GM18858 (cell line): ENCODE data around the gene OTOS.

Experiments
- ATAC-seq: cut with Tn5 transposase; IDR thresholded peaks from one replicate; pipeline ENCODE4 v1.9.1; 2021; ENCODE audit not compliant: unreplicated experiment

The OTOS gene

GRCh38 chr2:240168041-240168440, 27.6 kb upstream of the OTOS start:
- ATAC-seq = no peak

- no peak for ATAC-seq
Measured at GRCh38 chr2:240167588-240167880, 27.1 kb upstream of the OTOS start.

GRCh38 chr2:240166761-240167587, 26.5 kb upstream of the OTOS start:
- ATAC-seq = no peak

GRCh38 chr2:240166191-240166590, 25.7 kb upstream of the OTOS start:
- ATAC-seq = no peak

- ATAC-seq = no peak
Measured at GRCh38 chr2:240165661-240166060, 25.2 kb upstream of the OTOS start.

- ATAC-seq = no peak
Measured at GRCh38 chr2:240165034-240165433, 24.6 kb upstream of the OTOS start.

GRCh38 chr2:240164586-240164985, 24.1 kb upstream of the OTOS start:
- no peak for ATAC-seq

- ATAC-seq = no peak
Measured at GRCh38 chr2:240163844-240164574, 23.6 kb upstream of the OTOS start.

- no peak for ATAC-seq
Measured at GRCh38 chr2:240162939-240163714, 22.7 kb upstream of the OTOS start.

GRCh38 chr2:240162531-240162930, 22.1 kb upstream of the OTOS start:
- ATAC-seq = no peak

GRCh38 chr2:240162032-240162431, 21.6 kb upstream of the OTOS start:
- ATAC-seq = no peak

- no peak for ATAC-seq
Measured at GRCh38 chr2:240161087-240161750, 20.8 kb upstream of the OTOS start.

- no peak for ATAC-seq
Measured at GRCh38 chr2:240160291-240161086, 20.0 kb upstream of the OTOS start.

GRCh38 chr2:240159251-240159839, 18.9 kb upstream of the OTOS start:
- no peak for ATAC-seq

GRCh38 chr2:240157147-240157470, 16.7 kb upstream of the OTOS start:
- no peak for ATAC-seq

- ATAC-seq = no peak
Measured at GRCh38 chr2:240156435-240157146, 16.1 kb upstream of the OTOS start.

GRCh38 chr2:240155745-240156390, 15.4 kb upstream of the OTOS start:
- no peak for ATAC-seq

- no peak for ATAC-seq
Measured at GRCh38 chr2:240155048-240155744, 14.7 kb upstream of the OTOS start.

GRCh38 chr2:240154606-240155005, 14.1 kb upstream of the OTOS start:
- ATAC-seq = no peak
